Measurements from ENCODE around the gene RBP4.

GRCh38 chr10:93615576-93616235 lies 14.7 kb upstream of the RBP4 start:
- TF ChIP-seq POLR2AphosphoS5 (IDR thresholded peaks at IDR 0.05; ENCODE audit: borderline replicate concordance, low read depth, low read length): no peak
- no peak for TF ChIP-seq EZH2 (IDR thresholded peaks at IDR 0.05)
- TF ChIP-seq FOXP2 (optimal IDR thresholded peaks at IDR 0.05; ENCODE audit: control extremely low read depth, extremely low read length, insufficient read depth): no peak
